ENCODE results near the gene GALNT10. TPM values are rescaled to one million over a fixed set of nuclear protein-coding genes. Genes with fewer than 3 reads are reported as not detected.

GALNT10 gene
- total and polyA plus RNA-seq, 9 of the 15 experiments (the other 6 are each of a cell fraction or from before 2014, with no cell fraction given) = 4.6 to 37.1 (median 13.3) TPM

DNA sequence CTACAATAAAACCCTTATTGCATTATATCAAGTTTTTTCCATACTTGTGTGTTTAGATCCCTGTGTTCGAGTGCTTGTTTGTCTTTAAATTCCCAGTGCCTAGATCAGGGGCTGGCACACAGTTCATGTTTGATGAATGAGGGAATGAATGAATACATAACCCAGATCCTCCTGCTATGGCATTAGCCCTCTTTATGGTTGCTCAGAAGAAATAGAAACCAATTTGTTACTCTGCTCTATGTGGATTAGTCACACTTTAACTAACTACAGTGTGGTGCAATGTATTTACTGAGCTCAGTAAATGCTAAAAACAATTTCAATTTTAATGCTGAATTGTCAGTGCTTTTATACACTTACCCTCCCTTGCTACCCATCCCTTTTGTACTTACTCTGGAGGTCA lies 16.4 kb upstream of the GALNT10 start:
- Histone ChIP-seq H3K9ac (ENCODE audit: insufficient read depth in 1 of 2, low read depth in 2 of 2, low read length in 2 of 2) (no peak overlapping the region), H3K4me2 (ENCODE audit: insufficient read depth, low read length) (no peak overlapping the region), H3K4me1 (replicated peaks in 1 of 2; ENCODE audit: control insufficient read depth in 2 of 2, insufficient read depth in 2 of 2, low read length in 2 of 2) (no peaks in the 10 kb centered on the region), H3K4me3 (no peak overlapping the region), H3K9me1 (ENCODE audit: control insufficient read depth, insufficient read depth, low read length) (no peaks in the 10 kb centered on the region), H2AFZ (ENCODE audit: low read depth, low read length) (no peak overlapping the region), H3K9me3 (replicated peaks; ENCODE audit: control insufficient read depth, insufficient read depth, low read depth, low read length) (no peaks in the 10 kb centered on the region), H4K20me1 (replicated peaks; ENCODE audit: control insufficient read depth, insufficient read depth, low read length) (no peaks in the 10 kb centered on the region), H3K36me3 (ENCODE audit: control insufficient read depth, insufficient read depth, low read length) (no peaks in the 10 kb centered on the region), H3K79me2 (ENCODE audit: control insufficient read depth, insufficient read depth, low read length) (no peaks in the 10 kb centered on the region), H3K27ac (ENCODE audit: extremely low read depth, low read depth, low read length) (no peak overlapping the region), H3K27me3 (ENCODE audit: control insufficient read depth in 2 of 2, insufficient read depth in 2 of 2, low read length in 2 of 2) (peaks cover 5 to 23% of the 10 kb centered on the region in 2 experiments)
- TF ChIP-seq EWSR1 (IDR thresholded peaks at IDR 0.05; ENCODE audit: borderline replicate concordance, low read depth, partially characterized antibody) (no peak), PHF21A (IDR thresholded peaks at IDR 0.05; ENCODE audit: borderline replicate concordance, low read depth) (no peak), CHCHD3 (CRISPR knock-in tag; IDR thresholded peaks at IDR 0.05) (no peak)
- in situ Hi-C loops (cut with MboI) (no loop called here), intact Hi-C loops (cut with micrococcal nuclease) (no loop called here)
- ATAC-seq (no peak), DNase-seq (ENCODE audit: extremely low read depth in 1 of 4, low spot score in 3 of 4) (no peak), FAIRE-seq (no peak)
- 5% methylated on average over 1 of the region's 1 CpG for WGBS (ENCODE audit: insufficient coverage, low coverage, missing lambda C conversion rate)
- CTCF ChIA-PET (ENCODE audit: low intra/inter-chr PET ratio) = no interaction called here
- no TSS peak for BruUV-seq (replicated peaks)
- POLR2A ChIA-PET = interaction anchor here (1.3 to 2.3 kb wide), 2 partner anchors 11 to 32 kb away, joined by 5 read pairs; no protein-coding TSS in a partner anchor

DNA sequence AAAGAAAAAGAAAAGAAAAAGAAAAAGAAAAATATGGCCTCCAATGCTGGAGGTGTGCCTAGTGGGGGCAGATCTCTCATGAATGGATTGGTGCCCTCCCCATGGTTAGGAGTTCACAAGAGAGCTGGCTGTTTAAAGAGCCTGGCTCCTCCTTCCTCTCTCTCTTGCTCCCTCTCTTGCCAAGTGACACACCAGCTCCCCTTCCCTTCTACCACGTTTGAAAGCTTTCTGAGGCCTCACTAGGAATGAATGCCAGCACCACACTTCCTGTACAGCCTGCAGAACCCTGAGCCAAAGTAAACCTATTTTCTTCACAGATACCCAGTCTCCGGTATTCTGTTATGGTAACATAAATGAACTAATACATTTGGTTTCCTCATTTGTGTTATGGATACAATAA lies 14.4 kb upstream of the GALNT10 start:
- H3K9ac ChIP-seq (ENCODE audit: insufficient read depth in 1 of 2, low read depth in 2 of 2, low read length in 2 of 2) = no peak overlapping the region
- no TSS peak for BruUV-seq (replicated peaks)
- H3K4me1 ChIP-seq (replicated peaks in 1 of 2; ENCODE audit: control insufficient read depth in 2 of 2, insufficient read depth in 2 of 2, low read length in 2 of 2) = no peaks in the 10 kb centered on the region
- FAIRE-seq (no peak), DNase-seq (ENCODE audit: extremely low read depth in 1 of 4, low spot score in 3 of 4) (no peak), ATAC-seq (no peak)
- no peaks in the 10 kb centered on the region for H3K79me2 ChIP-seq (ENCODE audit: control insufficient read depth, insufficient read depth, low read length)
- H3K4me3 ChIP-seq = no peak overlapping the region
- POLR2A ChIA-PET = interaction anchor here (0.6 kb wide), 1 partner anchor 18 kb away, joined by 4 read pairs; no protein-coding TSS in a partner anchor
- H3K9me3 ChIP-seq (replicated peaks; ENCODE audit: control insufficient read depth, insufficient read depth, low read depth, low read length) = no peaks in the 10 kb centered on the region
- 0% methylated on average over 2 of the region's 2 CpGs for WGBS (ENCODE audit: insufficient coverage, low coverage, missing lambda C conversion rate)
- H3K36me3 ChIP-seq (ENCODE audit: control insufficient read depth, insufficient read depth, low read length) = no peaks in the 10 kb centered on the region
- no peaks in the 10 kb centered on the region for H4K20me1 ChIP-seq (replicated peaks; ENCODE audit: control insufficient read depth, insufficient read depth, low read length)
- peaks cover 5 to 27% of the 10 kb centered on the region in 2 experiments for H3K27me3 ChIP-seq (ENCODE audit: control insufficient read depth in 2 of 2, insufficient read depth in 2 of 2, low read length in 2 of 2)
- H3K4me2 ChIP-seq (ENCODE audit: insufficient read depth, low read length) = no peak overlapping the region
- H3K9me1 ChIP-seq (ENCODE audit: control insufficient read depth, insufficient read depth, low read length) = no peaks in the 10 kb centered on the region
- no peak overlapping the region for H2AFZ ChIP-seq (ENCODE audit: low read depth, low read length)
- CTCF ChIA-PET (ENCODE audit: low intra/inter-chr PET ratio) = interaction anchor here (0.7 kb wide), 1 partner anchor 458 kb away, joined by 3 read pairs; no protein-coding TSS in a partner anchor
- intact Hi-C loops (cut with micrococcal nuclease) (no loop called here), in situ Hi-C loops (cut with MboI) (no loop called here)
- H3K27ac ChIP-seq (ENCODE audit: extremely low read depth, low read depth, low read length) = no peak overlapping the region
- TF ChIP-seq, protein P1, sequence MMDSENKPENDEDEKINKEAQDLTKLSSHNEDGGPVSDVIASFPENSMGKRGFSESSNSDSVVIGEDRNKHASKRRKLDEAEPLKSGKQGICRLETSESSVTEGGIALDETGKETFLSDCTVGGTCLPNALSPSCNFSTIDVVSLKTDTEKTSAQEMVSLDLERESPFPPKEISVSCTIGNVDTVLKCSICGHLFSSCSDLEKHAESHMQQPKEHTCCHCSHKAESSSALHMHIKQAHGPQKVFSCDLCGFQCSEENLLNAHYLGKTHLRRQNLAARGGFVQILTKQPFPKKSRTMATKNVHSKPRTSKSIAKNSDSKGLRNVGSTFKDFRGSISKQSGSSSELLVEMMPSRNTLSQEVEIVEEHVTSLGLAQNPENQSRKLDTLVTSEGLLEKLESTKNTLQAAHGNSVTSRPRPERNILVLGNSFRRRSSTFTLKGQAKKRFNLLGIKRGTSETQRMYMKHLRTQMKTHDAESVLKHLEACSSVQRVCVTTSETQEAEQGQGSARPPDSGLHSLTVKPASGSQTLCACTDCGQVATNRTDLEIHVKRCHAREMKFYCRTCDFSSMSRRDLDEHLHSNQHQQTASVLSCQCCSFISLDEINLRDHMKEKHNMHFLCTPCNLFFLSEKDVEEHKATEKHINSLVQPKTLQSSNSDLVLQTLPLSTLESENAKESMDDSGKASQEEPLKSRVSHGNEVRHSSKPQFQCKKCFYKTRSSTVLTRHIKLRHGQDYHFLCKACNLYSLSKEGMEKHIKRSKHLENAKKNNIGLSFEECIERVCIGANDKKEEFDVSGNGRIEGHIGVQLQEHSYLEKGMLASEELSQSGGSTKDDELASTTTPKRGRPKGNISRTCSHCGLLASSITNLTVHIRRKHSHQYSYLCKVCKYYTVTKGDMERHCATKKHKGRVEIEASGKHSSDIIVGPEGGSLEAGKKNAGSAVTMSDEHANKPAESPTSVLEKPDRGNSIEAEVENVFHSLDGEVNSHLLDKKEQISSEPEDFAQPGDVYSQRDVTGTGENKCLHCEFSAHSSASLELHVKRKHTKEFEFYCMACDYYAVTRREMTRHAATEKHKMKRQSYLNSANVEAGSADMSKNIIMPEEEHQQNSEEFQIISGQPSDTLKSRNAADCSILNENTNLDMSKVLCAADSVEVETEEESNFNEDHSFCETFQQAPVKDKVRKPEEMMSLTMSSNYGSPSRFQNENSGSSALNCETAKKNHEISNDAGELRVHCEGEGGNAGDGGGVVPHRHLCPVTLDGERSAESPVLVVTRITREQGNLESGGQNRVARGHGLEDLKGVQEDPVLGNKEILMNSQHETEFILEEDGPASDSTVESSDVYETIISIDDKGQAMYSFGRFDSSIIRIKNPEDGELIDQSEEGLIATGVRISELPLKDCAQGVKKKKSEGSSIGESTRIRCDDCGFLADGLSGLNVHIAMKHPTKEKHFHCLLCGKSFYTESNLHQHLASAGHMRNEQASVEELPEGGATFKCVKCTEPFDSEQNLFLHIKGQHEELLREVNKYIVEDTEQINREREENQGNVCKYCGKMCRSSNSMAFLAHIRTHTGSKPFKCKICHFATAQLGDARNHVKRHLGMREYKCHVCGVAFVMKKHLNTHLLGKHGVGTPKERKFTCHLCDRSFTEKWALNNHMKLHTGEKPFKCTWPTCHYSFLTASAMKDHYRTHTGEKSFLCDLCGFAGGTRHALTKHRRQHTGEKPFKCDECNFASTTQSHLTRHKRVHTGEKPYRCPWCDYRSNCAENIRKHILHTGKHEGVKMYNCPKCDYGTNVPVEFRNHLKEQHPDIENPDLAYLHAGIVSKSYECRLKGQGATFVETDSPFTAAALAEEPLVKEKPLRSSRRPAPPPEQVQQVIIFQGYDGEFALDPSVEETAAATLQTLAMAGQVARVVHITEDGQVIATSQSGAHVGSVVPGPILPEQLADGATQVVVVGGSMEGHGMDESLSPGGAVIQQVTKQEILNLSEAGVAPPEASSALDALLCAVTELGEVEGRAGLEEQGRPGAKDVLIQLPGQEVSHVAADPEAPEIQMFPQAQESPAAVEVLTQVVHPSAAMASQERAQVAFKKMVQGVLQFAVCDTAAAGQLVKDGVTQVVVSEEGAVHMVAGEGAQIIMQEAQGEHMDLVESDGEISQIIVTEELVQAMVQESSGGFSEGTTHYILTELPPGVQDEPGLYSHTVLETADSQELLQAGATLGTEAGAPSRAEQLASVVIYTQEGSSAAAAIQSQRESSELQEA (IDR thresholded peaks at IDR 0.05; ENCODE audit: low read depth) = no peak
- TF ChIP-seq, protein P2, sequence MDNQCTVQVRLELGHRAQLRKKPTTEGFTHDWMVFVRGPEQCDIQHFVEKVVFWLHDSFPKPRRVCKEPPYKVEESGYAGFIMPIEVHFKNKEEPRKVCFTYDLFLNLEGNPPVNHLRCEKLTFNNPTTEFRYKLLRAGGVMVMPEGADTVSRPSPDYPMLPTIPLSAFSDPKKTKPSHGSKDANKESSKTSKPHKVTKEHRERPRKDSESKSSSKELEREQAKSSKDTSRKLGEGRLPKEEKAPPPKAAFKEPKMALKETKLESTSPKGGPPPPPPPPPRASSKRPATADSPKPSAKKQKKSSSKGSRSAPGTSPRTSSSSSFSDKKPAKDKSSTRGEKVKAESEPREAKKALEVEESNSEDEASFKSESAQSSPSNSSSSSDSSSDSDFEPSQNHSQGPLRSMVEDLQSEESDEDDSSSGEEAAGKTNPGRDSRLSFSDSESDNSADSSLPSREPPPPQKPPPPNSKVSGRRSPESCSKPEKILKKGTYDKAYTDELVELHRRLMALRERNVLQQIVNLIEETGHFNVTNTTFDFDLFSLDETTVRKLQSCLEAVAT (IDR thresholded peaks at IDR 0.05) = no peak
- TF ChIP-seq CAMTA2 (CRISPR knock-in tag; conservative IDR thresholded peaks at IDR 0.05) (no peak), ZNF41 (CRISPR knock-in tag; conservative IDR thresholded peaks at IDR 0.05) (no peak)

Measured in K562 (cell line).